Lower leg skin (tissue), 4 donors: ENCODE results near the gene RAB1A. TPM values are rescaled to one million over a fixed set of nuclear protein-coding genes. Genes with fewer than 3 reads are reported as not detected.
A peak's percentile ranks its signal among the peaks of the same experiment; 100 is the strongest.
"Not testable (repeated sequence)": the region's sequence is repeated elsewhere in the genome, so short reads cannot be mapped to it uniquely, and the experiment has no call there.

Experiments
- DNase-seq, 2 donors: peaks; one replicate each; pipeline ENCODE4 v3.0.0-alpha.2; 2019; ENCODE audit warnings: low spot score in 2 of 2
- H3K4me3 ChIP-seq: fragments of 200-600 bp; sonication (generic); 2 replicates; pipeline ENCODE4 v1.5.1; 2017; ENCODE audit warnings: mild to moderate bottlenecking, low read depth; ENCODE audit not compliant: poor library complexity, severe bottlenecking
- CTCF ChIP-seq, 3 donors: fragments of 450-650 bp; IDR thresholded peaks; one replicate each; pipeline ENCODE4 v1.5.1; 2016; ENCODE audit warnings: antibody characterized with exemption in 3 of 3, mild to moderate bottlenecking in 3 of 3, moderate library complexity in 2 of 3
- POLR2A ChIP-seq, 2 donors: fragments of 450-650 bp; IDR thresholded peaks; one replicate each; pipeline ENCODE4 v1.6.1; 2016 to 2017; ENCODE audit warnings: antibody characterized with exemption in 2 of 2, mild to moderate bottlenecking in 1 of 2, moderate library complexity in 1 of 2
- WGBS, 2 donors: methylation state at CpG; one replicate each; pipeline ENCODE4 v1.1.5; 2018; 5-methylcytosine and 5-hydroxymethylcytosine counted together
- intact Hi-C: fragments of 100-400 bp; cut with DNase I; formaldehyde crosslinking; loops from one replicate; pipeline ENCODE4 v1.15.0; 2023; ENCODE audit warnings: low total_unique reads
- total RNA-seq, 4 donors: library from RNA; depleted of rRNA; stranded (reverse); fragments of >200 nt; gene quantifications; one replicate each; pipeline ENCODE4 v1.1.0, GENCODE V29; 2016

Gene RAB1A
- total RNA-seq, 4 donors from 2014 or later: 49.1 to 68.0 (median 55.2) TPM

GRCh38 chr2:65142515-65142914 lies 12.6 kb upstream of the RAB1A start:
- no peak for TF ChIP-seq CTCF (IDR thresholded peaks at IDR 0.05)
- TF ChIP-seq POLR2A (IDR thresholded peaks at IDR 0.05): no peak
- DNase-seq: peak in 1 of 2 donors; percentile 34
- no peak overlapping the region for H3K4me3 ChIP-seq
- intact Hi-C loops: no loop called here

- H3K4me3 ChIP-seq: no peak overlapping the region
- TF ChIP-seq CTCF (IDR thresholded peaks at IDR 0.05): no peak
- no peak for TF ChIP-seq POLR2A (IDR thresholded peaks at IDR 0.05)
- 96 to 100% methylated on average over 2 of the region's 2 CpGs for WGBS, 2 donors
- intact Hi-C loops: no loop called here
- DNase-seq: no peak
These were observed 7.4 kb upstream of the RAB1A start for GRCh38 chr2:65137197-65137775.

- no peak overlapping the region for H3K4me3 ChIP-seq
- intact Hi-C loops: no loop called here
- no peak for DNase-seq
- TF ChIP-seq POLR2A (IDR thresholded peaks at IDR 0.05) (no peak), CTCF (IDR thresholded peaks at IDR 0.05) (no peak)
- WGBS, 2 donors: 94 to 96% methylated on average over 1 of the region's 1 CpG
These were observed 6.3 kb upstream of the RAB1A start for GRCh38 chr2:65136253-65136652.

DNA sequence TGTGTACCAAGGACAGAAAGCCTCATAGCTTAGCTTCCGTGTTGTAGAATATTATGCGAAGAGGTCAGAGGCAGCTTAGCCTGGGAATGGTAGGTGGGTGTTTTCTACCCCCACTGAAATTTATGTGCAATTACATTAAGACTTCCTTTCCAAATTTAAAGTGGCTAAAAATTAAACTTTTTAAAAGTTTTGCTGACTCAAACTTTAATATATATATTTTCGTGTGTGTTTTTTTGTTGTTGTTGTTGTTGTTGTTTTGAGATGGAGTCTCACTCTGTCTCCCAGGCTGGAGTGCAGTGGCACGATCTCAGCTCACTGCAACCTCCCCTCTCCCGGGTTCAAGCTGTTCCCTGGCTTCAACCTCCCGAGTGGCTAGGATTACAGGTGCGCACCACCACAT lies 4.3 kb upstream of the RAB1A start:
- DNase-seq: no peak
- H3K4me3 ChIP-seq: no peak overlapping the region
- TF ChIP-seq CTCF (IDR thresholded peaks at IDR 0.05) (no peak), POLR2A (IDR thresholded peaks at IDR 0.05) (no peak)
- intact Hi-C loops: no loop called here
- 90 to 93% methylated on average over 7 of the region's 7 CpGs for WGBS, 2 donors

- no peak overlapping the region for H3K4me3 ChIP-seq
- intact Hi-C loops: no loop called here
- TF ChIP-seq POLR2A (IDR thresholded peaks at IDR 0.05) (no peak), CTCF (IDR thresholded peaks at IDR 0.05) (no peak)
- no peak for DNase-seq
- 73 to 88% methylated on average over 4 of the region's 4 CpGs for WGBS, 2 donors
These were observed 3.7 kb upstream of the RAB1A start for GRCh38 chr2:65133626-65134025.

- DNase-seq, intact Hi-C loops, H3K4me3 ChIP-seq: not testable (repeated sequence)
- WGBS, 2 donors: 85 to 93% methylated on average over 15 of the region's 15 CpGs
These were observed 3.0 kb upstream of the RAB1A start for GRCh38 chr2:65132930-65133329.
